Activated CD4-positive, alpha-beta memory T cell treated with anti-CD3 and anti-CD28 coated beads, Interleukin-2, amount 10 ng/mL, durations not matched to agents 7 days and 5 days (primary cell): Measurements from ENCODE around the gene YPEL5. TPM values are rescaled to one million over a fixed set of nuclear protein-coding genes. Genes with fewer than 3 reads are reported as not detected.
A peak's percentile ranks its signal among the peaks of the same experiment; 100 is the strongest.

Experiments
- CTCF ChIA-PET: fragments of 350-600 bp; sonication (Branson Sonifier 250); formaldehyde crosslinking; loops from one replicate; lab custom pipeline; 2021; ENCODE audit warnings: antibody characterized with exemption, inconsistent platforms; lab: Charles Lee
- POLR2A ChIA-PET: fragments of 350-600 bp; sonication (Branson Sonifier 250); formaldehyde crosslinking; loops from one replicate; lab custom pipeline; 2021; ENCODE audit warnings: antibody characterized with exemption; lab: Charles Lee
- DNase-seq: peaks from one replicate; pipeline ENCODE4 v3.0.0-alpha.2; 2020
- H3K27ac Mint-ChIP-seq: one replicate; pipeline ENCODE4 v1.8.0; 2021; ENCODE audit warnings: mild to moderate bottlenecking, mixed read lengths
- H3K27me3 Mint-ChIP-seq: one replicate; pipeline ENCODE4 v1.8.0; 2021; ENCODE audit warnings: mixed read lengths
- H3K36me3 Mint-ChIP-seq: one replicate; pipeline ENCODE4 v1.8.0; 2021; ENCODE audit warnings: low read depth, mixed read lengths
- H3K4me1 Mint-ChIP-seq: one replicate; pipeline ENCODE4 v1.8.0; 2021; ENCODE audit warnings: mixed read lengths
- H3K4me3 Mint-ChIP-seq: one replicate; pipeline ENCODE4 v1.8.0; 2021; ENCODE audit warnings: mild to moderate bottlenecking, mixed read lengths
- H3K9me3 Mint-ChIP-seq: one replicate; pipeline ENCODE4 v1.8.0; 2021; ENCODE audit warnings: mixed read lengths
- total RNA-seq, 2 experiments: library from RNA; stranded (reverse); gene quantifications; one replicate each; pipeline ENCODE4 v1.2.3, GENCODE V29; 2021

The YPEL5 gene
- total RNA-seq, 2 experiments from 2014 or later, result 51.2 to 52.9 TPM

GRCh38 chr2:30113617-30114293 is 33.1 kb upstream of the YPEL5 start:
- H3K36me3 Mint-ChIP-seq, result no peaks in the 10 kb centered on the region
- CTCF ChIA-PET, result interaction anchor here (2.4 to 3.9 kb wide), 3 partner anchors 21 to 51 kb away, joined by 5 to 21 read pairs (median 14); no protein-coding TSS in a partner anchor
- peaks cover 3% of the 10 kb centered on the region for H3K4me1 Mint-ChIP-seq
- POLR2A ChIA-PET, result no interaction called here
- peaks cover 2% of the 10 kb centered on the region for H3K27me3 Mint-ChIP-seq
- no peak overlapping the region for H3K4me3 Mint-ChIP-seq
- no peak overlapping the region for H3K27ac Mint-ChIP-seq
- no peaks in the 10 kb centered on the region for H3K9me3 Mint-ChIP-seq
- DNase-seq, result no peak

- CTCF ChIA-PET, result interaction anchor here (0.6 to 3.9 kb wide), 10 partner anchors 10 to 920 kb away, joined by 3 to 21 read pairs (median 4); no protein-coding TSS in a partner anchor
- H3K36me3 Mint-ChIP-seq, result no peaks in the 10 kb centered on the region
- peaks cover 3% of the 10 kb centered on the region for H3K4me1 Mint-ChIP-seq
- DNase-seq, result peak; percentile 70
- peaks cover 2% of the 10 kb centered on the region for H3K27me3 Mint-ChIP-seq
- H3K4me3 Mint-ChIP-seq, result no peak overlapping the region
- no peak overlapping the region for H3K27ac Mint-ChIP-seq
- no peaks in the 10 kb centered on the region for H3K9me3 Mint-ChIP-seq
- POLR2A ChIA-PET, result interaction anchor here (0.8 kb wide), 1 partner anchor 31 kb away, joined by 3 read pairs; no protein-coding TSS in a partner anchor
Observed at GRCh38 chr2:30115141-30115980, 31.4 kb upstream of the YPEL5 start.

GRCh38 chr2:30115981-30116285 is 30.9 kb upstream of the YPEL5 start:
- CTCF ChIA-PET, result interaction anchor here (1.0 to 3.9 kb wide), 7 partner anchors 10 to 596 kb away, joined by 3 to 21 read pairs (median 4); no protein-coding TSS in a partner anchor
- Mint-ChIP-seq H3K27ac (no peak overlapping the region), H3K27me3 (peaks cover 2% of the 10 kb centered on the region), H3K36me3 (no peaks in the 10 kb centered on the region), H3K4me1 (peaks cover 3% of the 10 kb centered on the region), H3K9me3 (no peaks in the 10 kb centered on the region), H3K4me3 (no peak overlapping the region)
- POLR2A ChIA-PET, result no interaction called here
- no peak for DNase-seq

- no peaks in the 10 kb centered on the region for H3K9me3 Mint-ChIP-seq
- no peaks in the 10 kb centered on the region for H3K36me3 Mint-ChIP-seq
- H3K27ac Mint-ChIP-seq, result no peak overlapping the region
- ChIA-PET POLR2A (no interaction called here), CTCF (no interaction called here)
- no peak overlapping the region for H3K4me3 Mint-ChIP-seq
- DNase-seq, result no peak
- no peaks in the 10 kb centered on the region for H3K4me1 Mint-ChIP-seq
- H3K27me3 Mint-ChIP-seq, result peaks cover 22% of the 10 kb centered on the region
Observed at GRCh38 chr2:30122362-30122761, 24.4 kb upstream of the YPEL5 start.

GRCh38 chr2:30127016-30127893 is 19.6 kb upstream of the YPEL5 start:
- H3K36me3 Mint-ChIP-seq, result no peaks in the 10 kb centered on the region
- no peak overlapping the region for H3K4me3 Mint-ChIP-seq
- peaks cover 20% of the 10 kb centered on the region for H3K27me3 Mint-ChIP-seq
- ChIA-PET CTCF (no interaction called here), POLR2A (no interaction called here)
- no peaks in the 10 kb centered on the region for H3K4me1 Mint-ChIP-seq
- no peaks in the 10 kb centered on the region for H3K9me3 Mint-ChIP-seq
- DNase-seq, result no peak
- no peak overlapping the region for H3K27ac Mint-ChIP-seq

- H3K27me3 Mint-ChIP-seq, result peaks cover 6% of the 10 kb centered on the region
- no peaks in the 10 kb centered on the region for H3K9me3 Mint-ChIP-seq
- no peak overlapping the region for H3K27ac Mint-ChIP-seq
- DNase-seq, result no peak
- CTCF ChIA-PET, result interaction anchor here (1.5 to 1.9 kb wide), 2 partner anchors 12 to 30 kb away, joined by 5 to 6 read pairs; no protein-coding TSS in a partner anchor
- no peaks in the 10 kb centered on the region for H3K36me3 Mint-ChIP-seq
- peaks cover 8% of the 10 kb centered on the region for H3K4me1 Mint-ChIP-seq
- no peak overlapping the region for H3K4me3 Mint-ChIP-seq
- POLR2A ChIA-PET, result no interaction called here
Observed at GRCh38 chr2:30134582-30134981, 12.2 kb upstream of the YPEL5 start.

GRCh38 chr2:30135541-30135940 is 11.3 kb upstream of the YPEL5 start:
- H3K9me3 Mint-ChIP-seq, result no peaks in the 10 kb centered on the region
- H3K4me3 Mint-ChIP-seq, result no peak overlapping the region
- DNase-seq, result no peak
- H3K27me3 Mint-ChIP-seq, result peaks cover 6% of the 10 kb centered on the region
- peaks cover 9% of the 10 kb centered on the region for H3K4me1 Mint-ChIP-seq
- ChIA-PET CTCF (interaction anchor here (1.4 to 1.9 kb wide), 3 partner anchors 11 to 29 kb away, joined by 3 to 6 read pairs (median 5); no protein-coding TSS in a partner anchor), POLR2A (interaction anchor here (0.8 kb wide), 1 partner anchor 11 kb away, joined by 3 read pairs; the partner anchor contains the start of gene YPEL5)
- no peaks in the 10 kb centered on the region for H3K36me3 Mint-ChIP-seq
- H3K27ac Mint-ChIP-seq, result no peak overlapping the region

GRCh38 chr2:30136764-30137444 is 9.9 kb upstream of the YPEL5 start:
- Mint-ChIP-seq H3K27ac (no peak overlapping the region), H3K4me1 (peaks cover 9% of the 10 kb centered on the region), H3K9me3 (no peaks in the 10 kb centered on the region), H3K4me3 (no peak overlapping the region), H3K36me3 (no peaks in the 10 kb centered on the region), H3K27me3 (peaks cover 6% of the 10 kb centered on the region)
- no peak for DNase-seq
- ChIA-PET POLR2A (interaction anchor here (1.3 to 2.9 kb wide), 2 partner anchors 9 to 11 kb away, joined by 3 to 14 read pairs; partner anchors contain the start of gene YPEL5), CTCF (no interaction called here)

GRCh38 chr2:30139131-30139870 is 7.5 kb upstream of the YPEL5 start:
- Mint-ChIP-seq H3K27ac (no peak overlapping the region), H3K9me3 (no peaks in the 10 kb centered on the region), H3K4me3 (no peak overlapping the region), H3K27me3 (peaks cover 6% of the 10 kb centered on the region), H3K36me3 (no peaks in the 10 kb centered on the region), H3K4me1 (peaks cover 9% of the 10 kb centered on the region)
- ChIA-PET CTCF (interaction anchor here (0.9 to 1.9 kb wide), 3 partner anchors 9 to 572 kb away, joined by 3 to 12 read pairs (median 3); no protein-coding TSS in a partner anchor), POLR2A (interaction anchor here (2.9 kb wide), 1 partner anchor 7 kb away, joined by 14 read pairs; the partner anchor contains the start of gene YPEL5)
- no peak for DNase-seq

- H3K27me3 Mint-ChIP-seq, result peaks cover 2% of the 10 kb centered on the region
- POLR2A ChIA-PET, result no interaction called here
- H3K27ac Mint-ChIP-seq, result no peak overlapping the region
- H3K4me3 Mint-ChIP-seq, result no peak overlapping the region
- no peaks in the 10 kb centered on the region for H3K9me3 Mint-ChIP-seq
- CTCF ChIA-PET, result interaction anchor here (1.4 to 1.5 kb wide), 2 partner anchors 23 to 571 kb away, joined by 8 to 10 read pairs; no protein-coding TSS in a partner anchor
- H3K36me3 Mint-ChIP-seq, result no peaks in the 10 kb centered on the region
- no peak for DNase-seq
- H3K4me1 Mint-ChIP-seq, result peaks cover 18% of the 10 kb centered on the region
Observed at GRCh38 chr2:30141136-30141535, 5.7 kb upstream of the YPEL5 start.

GRCh38 chr2:30144260-30144659 is 2.5 kb upstream of the YPEL5 start:
- H3K4me3 Mint-ChIP-seq, result no peak overlapping the region
- peaks cover 10% of the 10 kb centered on the region for H3K36me3 Mint-ChIP-seq
- CTCF ChIA-PET, result interaction anchor here (1.0 kb wide), 1 partner anchor 21 kb away, joined by 3 read pairs; no protein-coding TSS in a partner anchor
- no peak overlapping the region for H3K27ac Mint-ChIP-seq
- H3K9me3 Mint-ChIP-seq, result no peaks in the 10 kb centered on the region
- peaks cover 27% of the 10 kb centered on the region for H3K4me1 Mint-ChIP-seq
- POLR2A ChIA-PET, result no interaction called here
- H3K27me3 Mint-ChIP-seq, result no peaks in the 10 kb centered on the region
- DNase-seq, result no peak
